Stimulated activated naive CD4-positive, alpha-beta T cell treated with Interleukin-2 at 50 U/mL for 16 hours (primary cell): Measurements from ENCODE around the gene OR4N2.
"Not testable (repeated sequence)": the region's sequence is repeated elsewhere in the genome, so short reads cannot be mapped to it uniquely, and the experiment has no call there.

ENCODE experiments used
- DNase-seq: peaks from one replicate; lab custom pipeline; 2025; lab: John Stamatoyannopoulos, UW

The OR4N2 gene

DNA sequence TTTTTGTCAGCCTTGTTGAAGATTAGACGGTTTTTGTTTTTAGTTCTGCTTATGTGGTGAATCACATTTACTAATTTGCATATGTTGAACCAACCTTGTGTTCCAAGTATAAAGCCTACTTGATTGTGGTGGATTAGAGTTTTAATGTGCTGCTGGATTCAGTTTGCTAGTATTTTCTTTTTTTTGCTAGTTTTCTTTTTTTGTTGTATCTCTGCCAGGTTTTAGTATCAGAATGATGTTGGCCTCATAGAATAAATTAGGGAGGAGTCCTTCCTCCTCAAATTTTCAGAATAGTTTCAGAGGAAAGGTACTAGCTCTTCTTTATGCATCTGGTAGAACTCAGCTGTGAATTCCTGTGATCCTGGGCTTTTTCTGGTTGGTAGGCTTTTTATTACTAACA lies at the start of gene OR4N2:
OR4N2 (plus strand) TSS at position 301 of the 400 bp plus-strand sequence. CDS start 23,679 bp downstream, outside the sequence.
- not testable (repeated sequence) for DNase-seq

DNA sequence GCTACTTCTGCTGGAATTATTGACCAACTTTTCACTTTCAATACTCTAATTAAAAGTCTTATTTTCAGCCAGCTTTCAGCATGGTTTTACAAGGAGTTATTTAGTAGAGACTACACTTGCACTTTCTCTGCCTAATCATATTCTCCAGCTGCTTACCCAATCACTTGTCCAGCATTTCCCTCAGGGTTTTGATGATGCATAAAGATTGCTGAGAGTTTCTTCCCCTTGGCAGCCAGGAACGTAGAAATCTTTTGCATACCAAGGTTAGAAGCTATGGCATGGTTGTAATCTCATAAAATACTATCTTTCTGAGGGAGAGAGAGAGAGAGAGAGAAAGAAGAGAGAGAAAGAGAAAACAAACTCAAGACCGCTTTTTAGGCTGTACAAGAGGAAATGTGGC lies 49.4 kb upstream of the OR4N2 start:
- DNase-seq, result no peak

GRCh38 chr14:19771491-19771890 lies 32.1 kb upstream of the OR4N2 start:
- not testable (repeated sequence) for DNase-seq

- no peak for DNase-seq
Measured at GRCh38 chr14:19771895-19772430, 31.6 kb upstream of the OR4N2 start.

GRCh38 chr14:19772454-19772853 lies 31.1 kb upstream of the OR4N2 start:
- DNase-seq, result not testable (repeated sequence)

DNA sequence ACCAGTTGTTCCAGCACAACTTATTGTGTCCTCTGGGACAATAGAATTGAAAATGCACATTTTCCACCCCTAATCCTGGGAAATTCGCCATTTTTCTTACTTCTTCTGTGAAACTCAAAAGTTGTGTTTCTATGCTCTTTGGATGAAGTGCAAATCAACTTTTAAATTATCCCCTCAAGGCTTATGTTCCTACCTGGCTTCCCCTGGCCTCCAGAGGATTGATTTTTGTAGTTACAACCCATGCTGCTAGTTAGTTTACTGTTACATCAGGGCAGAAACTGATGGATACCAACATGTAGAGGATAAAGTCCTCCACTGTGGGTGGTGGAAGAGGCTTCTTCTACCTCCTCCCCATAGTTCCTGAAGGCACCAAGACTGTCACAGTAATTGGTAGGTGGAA lies 30.4 kb upstream of the OR4N2 start, which contains the start of gene OR4M1:
OR4M1 (plus strand) TSS at position 301 of the 400 bp plus-strand sequence. CDS start 6,819 bp downstream, outside the sequence.
- DNase-seq, result not testable (repeated sequence)

- no peak for DNase-seq
Measured at GRCh38 chr14:19775587-19775986, 28.0 kb upstream of the OR4N2 start.

- not testable (repeated sequence) for DNase-seq
Measured at GRCh38 chr14:19785848-19786247, 17.7 kb upstream of the OR4N2 start.

- not testable (repeated sequence) for DNase-seq
Measured at GRCh38 chr14:19787318-19787717, 16.3 kb upstream of the OR4N2 start.

DNA sequence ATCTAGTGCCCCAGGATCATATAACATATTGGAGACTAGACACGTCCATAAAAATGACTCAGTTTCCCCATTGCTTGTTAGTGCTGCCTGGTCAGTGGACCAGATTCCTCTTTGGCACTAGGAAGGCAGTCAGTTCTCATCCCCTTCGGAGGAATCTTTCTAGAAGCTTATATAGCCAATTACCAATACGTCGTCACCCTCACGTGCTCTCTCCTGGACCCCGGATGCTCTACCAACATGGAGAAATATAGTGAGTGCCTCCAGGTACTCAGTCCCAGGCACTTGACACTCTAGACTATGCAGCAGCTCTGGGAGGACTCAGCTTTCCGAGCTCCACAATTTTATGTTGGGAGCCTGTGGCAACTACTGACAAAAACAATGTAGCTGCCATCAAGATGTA lies 15.4 kb upstream of the OR4N2 start:
- DNase-seq, result not testable (repeated sequence)

DNA sequence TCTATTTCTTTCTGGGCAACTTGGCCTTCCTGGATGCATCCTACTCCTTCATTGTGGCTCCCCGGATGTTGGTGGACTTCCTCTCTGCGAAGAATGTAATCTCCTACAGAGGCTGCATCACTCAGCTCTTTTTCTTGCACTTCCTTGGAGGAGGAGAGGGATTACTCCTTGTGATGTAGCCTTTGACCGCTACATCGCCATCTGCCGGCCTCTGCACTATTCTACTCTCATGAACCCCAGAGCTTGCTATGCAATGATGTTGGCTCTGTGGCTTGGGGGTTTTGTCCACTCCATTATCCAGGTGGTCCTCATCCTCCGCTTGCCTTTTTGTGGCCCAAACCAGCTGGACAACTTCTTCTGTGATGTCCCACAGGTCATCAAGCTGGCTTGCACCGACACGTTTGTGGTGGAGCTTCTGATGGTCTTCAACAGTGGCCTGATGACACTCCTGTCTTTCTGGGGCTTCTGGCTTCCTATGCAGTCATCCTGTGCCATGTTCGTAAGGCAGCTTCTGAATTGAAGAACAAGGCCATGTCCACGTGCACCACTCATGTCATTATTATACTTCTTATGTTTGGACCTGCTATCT lies 7.0 kb upstream of the OR4N2 start:
- DNase-seq, result not testable (repeated sequence)

- DNase-seq, result no peak
Measured at GRCh38 chr14:19799880-19800279, 3.7 kb upstream of the OR4N2 start.

DNA sequence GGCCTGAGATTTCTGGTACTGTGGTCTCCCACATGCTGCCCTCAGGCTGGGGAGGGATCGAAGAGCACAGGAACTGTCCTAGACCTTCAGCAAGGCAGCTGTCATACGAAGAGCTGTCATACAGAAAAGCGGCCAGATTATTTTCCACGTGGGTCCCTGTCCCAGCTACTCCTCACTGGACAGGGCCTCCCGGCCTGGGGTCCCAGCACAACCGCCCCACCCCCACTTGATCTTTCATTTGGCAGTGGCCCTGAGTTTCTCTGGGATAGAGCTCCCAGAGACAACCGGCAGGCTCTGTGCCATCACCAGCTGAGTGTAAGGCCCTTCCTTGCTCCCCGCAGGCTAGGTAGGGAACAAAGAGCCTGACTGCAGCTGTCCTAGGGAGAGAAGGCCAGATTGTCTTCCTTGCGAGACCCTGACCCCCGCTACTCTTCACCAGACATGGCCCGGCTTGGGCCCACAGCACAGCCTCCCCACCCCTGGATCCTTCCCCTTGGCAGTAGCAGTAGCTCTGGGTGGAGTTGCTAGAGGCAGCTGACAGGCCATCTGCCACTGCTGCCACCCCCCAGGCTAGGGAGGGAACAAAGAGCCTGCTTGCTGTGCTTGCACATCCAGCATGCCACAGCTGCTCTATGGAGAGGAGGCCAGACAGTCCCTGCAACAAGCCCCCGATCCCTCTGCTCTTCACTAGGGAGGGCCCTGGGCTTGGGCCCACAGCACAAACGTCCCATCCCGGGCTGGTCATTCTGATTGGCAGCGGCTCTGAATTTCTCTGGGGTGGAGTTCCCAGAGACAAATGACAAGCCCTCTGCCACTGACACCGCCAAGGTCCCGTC lies 3.1 kb upstream of the OR4N2 start:
- DNase-seq, result no peak

DNA sequence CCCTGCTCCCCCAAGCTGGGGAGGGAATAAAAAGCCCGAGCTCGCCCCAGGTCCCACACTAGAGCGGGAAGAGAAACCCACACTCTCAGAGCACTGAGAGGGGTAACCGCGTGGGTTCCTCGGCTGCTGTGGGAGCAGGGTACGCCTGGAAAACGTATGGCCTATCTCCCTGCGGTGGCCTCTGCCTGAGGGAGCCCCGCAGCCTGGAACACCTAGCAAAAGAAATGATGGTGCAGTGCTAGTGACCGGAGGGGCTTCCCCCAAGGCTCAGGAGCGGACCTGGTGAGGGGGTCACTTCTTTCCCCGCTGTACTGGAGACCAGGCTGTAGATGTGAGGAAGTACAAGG lies 2.5 kb upstream of the OR4N2 start:
- DNase-seq, result no peak

- DNase-seq, result not testable (repeated sequence)
Measured at GRCh38 chr14:19813171-19813920, 9.8 kb downstream of the OR4N2 start.

DNA sequence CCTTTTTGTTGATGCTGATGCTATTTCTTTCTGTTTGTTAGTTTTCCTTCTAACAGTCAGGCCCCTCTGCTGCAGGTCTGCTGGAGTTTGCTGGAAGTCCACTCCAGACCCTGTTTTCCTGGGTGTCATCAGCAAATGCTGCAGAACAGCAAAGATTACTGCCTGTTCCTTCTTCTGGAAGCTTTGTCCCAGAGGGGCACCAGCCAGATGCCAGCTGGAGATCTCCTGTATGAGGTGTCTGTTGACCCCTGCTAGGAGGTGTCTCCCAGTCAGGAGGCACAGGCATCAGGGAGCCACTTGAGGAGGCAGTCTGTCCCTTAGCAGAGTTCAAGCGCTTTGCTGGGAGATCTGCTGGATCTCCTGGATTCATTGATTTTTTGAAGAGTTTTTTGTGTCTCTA lies 16.3 kb downstream of the OR4N2 start:
- not testable (repeated sequence) for DNase-seq

DNA sequence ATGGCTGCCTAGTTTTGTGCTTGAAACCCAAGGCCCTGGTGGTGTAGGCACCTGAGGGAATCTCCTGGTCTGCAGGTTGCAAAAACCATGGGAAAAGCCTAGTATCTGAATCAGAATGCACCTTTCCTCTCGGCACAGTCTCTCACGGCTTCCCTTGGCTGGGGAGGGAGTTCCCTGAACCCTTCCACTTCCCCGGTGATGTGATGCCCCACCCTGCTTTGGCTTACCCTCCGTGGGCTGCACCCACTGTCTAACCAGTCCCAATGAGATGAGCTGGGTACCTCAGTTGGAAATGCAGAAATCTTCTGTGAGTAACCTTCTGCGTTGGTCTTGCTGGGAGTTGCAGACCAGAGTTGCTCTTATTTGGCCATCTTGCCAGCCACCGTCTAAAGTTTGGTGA lies 17.4 kb downstream of the OR4N2 start:
- not testable (repeated sequence) for DNase-seq

DNA sequence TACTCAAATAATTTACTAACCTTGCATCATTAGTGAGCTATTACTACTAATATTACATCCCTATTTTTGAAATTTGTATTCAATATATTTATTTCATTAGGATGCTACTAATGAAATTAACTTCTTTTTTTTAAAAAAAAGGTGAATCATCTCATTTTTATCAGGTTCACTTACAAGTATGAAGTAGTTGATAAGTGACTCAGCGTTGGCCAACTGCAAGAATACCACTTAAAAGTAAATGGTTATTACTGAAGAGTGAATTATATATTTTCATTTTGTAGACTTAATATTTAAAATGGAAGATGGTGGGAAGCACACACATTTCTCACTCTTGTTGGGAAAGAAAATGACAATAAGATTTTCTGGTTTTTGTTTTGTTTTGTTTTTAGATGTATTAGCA lies 19.6 kb downstream of the OR4N2 start:
- DNase-seq, result no peak

GRCh38 chr14:19823765-19824164 lies 20.2 kb downstream of the OR4N2 start:
- DNase-seq, result no peak

DNA sequence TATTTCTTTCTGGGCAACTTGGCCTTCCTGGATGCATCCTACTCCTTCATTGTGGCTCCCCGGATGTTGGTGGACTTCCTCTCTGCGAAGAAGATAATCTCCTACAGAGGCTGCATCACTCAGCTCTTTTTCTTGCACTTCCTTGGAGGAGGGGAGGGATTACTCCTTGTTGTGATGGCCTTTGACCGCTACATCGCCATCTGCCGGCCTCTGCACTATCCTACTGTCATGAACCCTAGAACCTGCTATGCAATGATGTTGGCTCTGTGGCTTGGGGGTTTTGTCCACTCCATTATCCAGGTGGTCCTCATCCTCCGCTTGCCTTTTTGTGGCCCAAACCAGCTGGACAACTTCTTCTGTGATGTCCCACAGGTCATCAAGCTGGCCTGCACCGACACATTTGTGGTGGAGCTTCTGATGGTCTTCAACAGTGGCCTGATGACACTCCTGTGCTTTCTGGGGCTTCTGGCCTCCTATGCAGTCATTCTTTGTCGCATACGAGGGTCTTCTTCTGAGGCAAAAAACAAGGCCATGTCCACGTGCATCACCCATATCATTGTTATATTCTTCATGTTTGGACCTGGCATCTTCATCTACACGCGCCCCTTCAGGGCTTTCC lies 24.2 kb downstream of the OR4N2 start:
- DNase-seq, result not testable (repeated sequence)

DNA sequence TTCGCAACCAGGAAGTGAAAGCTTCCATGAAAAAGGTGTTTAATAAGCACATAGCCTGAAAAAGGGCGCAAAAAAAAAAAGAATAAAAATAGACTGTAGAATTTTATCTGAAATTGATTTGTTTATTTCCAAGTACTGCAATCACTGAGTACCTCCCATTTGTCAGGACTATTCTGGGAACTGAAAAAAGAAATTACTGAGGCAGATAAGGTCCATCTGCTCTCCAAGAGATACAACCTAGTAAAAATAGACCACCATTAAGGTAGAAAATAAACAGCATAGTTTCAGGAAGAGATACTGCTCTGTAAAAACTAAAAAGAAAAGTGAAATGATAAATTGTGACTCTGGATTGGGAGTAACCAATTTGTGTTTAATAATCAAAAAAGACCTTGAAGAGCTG lies 24.7 kb downstream of the OR4N2 start:
- no peak for DNase-seq
